SH-SY5Y (cell line): Measurements from ENCODE around the gene SHANK2.

Source experiments
- GATA2 ChIP-seq: IDR thresholded peaks from 2 replicates; pipeline ENCODE4 v1.6.1; 2011; ENCODE audit warnings: mild to moderate bottlenecking, low read depth, low read length
- GATA3 ChIP-seq: IDR thresholded peaks from 2 replicates; pipeline ENCODE4 v1.6.1; 2011; ENCODE audit warnings: low read depth, mild to moderate bottlenecking, low read length, moderate library complexity

GRCh38 chr11:71215425-71215965 lies 36.9 kb downstream of the SHANK2 start:
- TF ChIP-seq GATA2 (no peak), GATA3 (no peak)
